A673 (cell line): ENCODE measurements around the gene CARM1. TPM values are rescaled to one million over a fixed set of nuclear protein-coding genes. Genes with fewer than 3 reads are reported as not detected.

ENCODE experiments used
- BruUV-seq: library from RNA; stranded (reverse); fragments of 400-500 nt; replicated peaks from 2 replicates; lab custom pipeline; 2021; lab: Mats Ljungman, UMichigan
- CTCF ChIA-PET: fragments of 300-600 bp; sonication (Branson Sonifier 250); formaldehyde crosslinking; loops from one replicate; lab custom pipeline; 2022; ENCODE audit warnings: antibody characterized with exemption; lab: Charles Lee
- POLR2A ChIA-PET: fragments of 300-600 bp; sonication (Branson Sonifier 250); formaldehyde crosslinking; loops from one replicate; lab custom pipeline; 2022; ENCODE audit warnings: antibody characterized with exemption; ENCODE audit not compliant: low non-redundant PET; lab: Charles Lee
- DNase-seq: peaks from one replicate; pipeline ENCODE4 v3.0.0-alpha.2; 2015; ENCODE audit warnings: low spot score
- H3K27ac ChIP-seq: fragments of 200-600 bp; sonication (generic); 2 replicates; pipeline ENCODE4 v1.5.1; 2016; ENCODE audit warnings: mixed run types, low read depth, mild to moderate bottlenecking, mixed read lengths, antibody characterized with exemption, low read length; ENCODE audit not compliant: poor library complexity, severe bottlenecking
- H3K27me3 ChIP-seq: fragments of 200-600 bp; sonication (generic); replicated peaks from 2 replicates; pipeline ENCODE4 v1.6.1; 2017; ENCODE audit warnings: mixed run types, low read depth, mild to moderate bottlenecking, mixed read lengths, antibody characterized with exemption, low read length; ENCODE audit not compliant: insufficient read depth, poor library complexity
- H3K36me3 ChIP-seq: fragments of 200-600 bp; sonication (generic); 2 replicates; pipeline ENCODE4 v1.6.1; 2016; ENCODE audit warnings: mixed run types, mild to moderate bottlenecking, mixed read lengths, antibody characterized with exemption, low read length; ENCODE audit not compliant: insufficient read depth, poor library complexity, severe bottlenecking
- H3K4me1 ChIP-seq: fragments of 200-600 bp; sonication (generic); 2 replicates; pipeline ENCODE4 v1.6.1; 2017; ENCODE audit warnings: mixed run types, mild to moderate bottlenecking, mixed read lengths, antibody characterized with exemption, low read length; ENCODE audit not compliant: insufficient read depth, poor library complexity, severe bottlenecking
- H3K4me3 ChIP-seq: fragments of 200-600 bp; sonication (generic); 2 replicates; pipeline ENCODE4 v1.5.1; 2016; ENCODE audit warnings: low read depth, mixed run types, mild to moderate bottlenecking, mixed read lengths, low read length; ENCODE audit not compliant: poor library complexity, severe bottlenecking
- H3K9me3 ChIP-seq: fragments of 200-600 bp; sonication (generic); 2 replicates; pipeline ENCODE4 v1.6.1; 2016; ENCODE audit warnings: mixed run types, low read depth, mild to moderate bottlenecking, mixed read lengths, antibody characterized with exemption, low read length; ENCODE audit not compliant: poor library complexity, severe bottlenecking
- EZH2 ChIP-seq: fragments of 200-600 bp; sonication (generic); IDR thresholded peaks from 2 replicates; pipeline ENCODE4 v1.6.1; 2017; ENCODE audit warnings: borderline replicate concordance, low read depth, mild to moderate bottlenecking, mixed read lengths, antibody characterized with exemption, low read length; ENCODE audit not compliant: poor library complexity, severe bottlenecking
- intact Hi-C: fragments of 100-400 bp; cut with micrococcal nuclease; formaldehyde crosslinking; loops from one replicate; pipeline ENCODE4 v1.10.0; 2022; ENCODE audit not compliant: unreplicated experiment
- total RNA-seq: library from RNA; stranded (reverse); gene quantifications from 2 replicates; pipeline ENCODE4 v1.2.3, GENCODE V29; 2021
- TF ChIP-seq, protein P1 (sequence below): fragments of 300-800, 200-600 bp; sonication (generic); conservative IDR thresholded peaks from 2 replicates; pipeline ENCODE4 v1.5.1; 2017; ENCODE audit warnings: low read depth, mild to moderate bottlenecking, antibody characterized with exemption, low read length, moderate library complexity, mixed read lengths

The CARM1 gene
- total RNA-seq, 1 experiment from 2014 or later = 78.7 TPM

DNA sequence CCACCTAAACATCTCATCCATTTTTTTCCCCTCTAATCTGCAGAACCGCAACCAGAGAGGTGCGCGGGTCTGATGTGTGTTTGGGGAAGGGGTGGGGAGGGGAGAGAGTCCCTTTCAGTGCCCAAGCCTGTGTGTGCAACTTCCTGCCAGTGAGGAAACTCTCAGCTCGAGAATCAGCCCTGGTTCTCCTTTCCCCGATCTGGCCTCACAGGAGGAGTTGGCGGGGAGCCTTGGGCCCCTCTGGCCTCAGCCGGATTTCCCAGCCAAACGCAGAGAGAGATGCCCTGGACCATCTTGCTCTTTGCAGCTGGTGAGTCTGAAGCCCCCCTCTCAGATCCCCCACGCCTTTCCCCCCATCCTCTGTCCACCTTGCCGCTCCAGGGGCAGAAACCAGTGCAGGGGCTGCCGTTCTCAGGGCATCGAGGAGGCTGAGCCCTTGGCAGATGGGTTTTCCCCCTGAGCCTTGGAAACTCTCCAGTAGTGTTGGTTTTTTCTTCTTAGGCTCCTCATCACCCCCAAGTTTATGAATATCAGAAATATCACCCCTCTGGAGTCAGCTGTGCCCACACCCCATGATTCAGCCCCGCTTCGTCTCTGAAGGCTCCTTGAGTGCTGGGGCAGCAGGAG is 23.0 kb upstream of the CARM1 start, which contains the start of gene C19orf38:
Gene C19orf38 (plus strand): TSS at position 186 of the 627 bp plus-strand sequence. CDS start 94 bp downstream, at position 280.
- ChIA-PET POLR2A (no interaction called here), CTCF (no interaction called here)
- Histone ChIP-seq H3K36me3 (no peaks in the 10 kb centered on the region), H3K27me3 (no peaks in the 10 kb centered on the region), H3K27ac (no peak within 1 kb of the TSS), H3K4me3 (no peak within 1 kb of the TSS), H3K9me3 (peaks cover 10% of the 10 kb centered on the region), H3K4me1 (no peaks in the 10 kb centered on the region)
- no TSS peak for BruUV-seq
- no peak for DNase-seq
- TF ChIP-seq, protein P1, sequence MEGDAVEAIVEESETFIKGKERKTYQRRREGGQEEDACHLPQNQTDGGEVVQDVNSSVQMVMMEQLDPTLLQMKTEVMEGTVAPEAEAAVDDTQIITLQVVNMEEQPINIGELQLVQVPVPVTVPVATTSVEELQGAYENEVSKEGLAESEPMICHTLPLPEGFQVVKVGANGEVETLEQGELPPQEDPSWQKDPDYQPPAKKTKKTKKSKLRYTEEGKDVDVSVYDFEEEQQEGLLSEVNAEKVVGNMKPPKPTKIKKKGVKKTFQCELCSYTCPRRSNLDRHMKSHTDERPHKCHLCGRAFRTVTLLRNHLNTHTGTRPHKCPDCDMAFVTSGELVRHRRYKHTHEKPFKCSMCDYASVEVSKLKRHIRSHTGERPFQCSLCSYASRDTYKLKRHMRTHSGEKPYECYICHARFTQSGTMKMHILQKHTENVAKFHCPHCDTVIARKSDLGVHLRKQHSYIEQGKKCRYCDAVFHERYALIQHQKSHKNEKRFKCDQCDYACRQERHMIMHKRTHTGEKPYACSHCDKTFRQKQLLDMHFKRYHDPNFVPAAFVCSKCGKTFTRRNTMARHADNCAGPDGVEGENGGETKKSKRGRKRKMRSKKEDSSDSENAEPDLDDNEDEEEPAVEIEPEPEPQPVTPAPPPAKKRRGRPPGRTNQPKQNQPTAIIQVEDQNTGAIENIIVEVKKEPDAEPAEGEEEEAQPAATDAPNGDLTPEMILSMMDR = no peak
- intact Hi-C loops = no loop called here

DNA sequence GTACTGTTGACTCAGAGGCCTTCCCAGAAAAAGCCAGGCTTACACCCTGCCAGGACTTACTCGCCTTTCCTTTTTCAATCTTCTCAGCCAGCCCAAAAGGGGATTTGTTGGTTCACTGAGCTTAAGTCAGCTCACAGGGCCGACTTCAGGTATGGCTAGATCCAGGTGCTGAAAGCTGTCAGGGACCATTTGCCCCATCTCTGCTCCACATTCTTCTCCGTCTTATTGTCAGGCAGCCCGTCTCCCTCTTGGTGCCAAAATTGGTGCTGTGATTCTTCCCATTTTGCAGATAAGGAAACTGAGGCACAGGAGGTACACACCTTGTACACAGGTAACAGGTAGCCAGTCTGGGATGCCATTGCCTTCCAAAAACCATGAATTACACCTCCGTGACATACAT is 20.7 kb upstream of the CARM1 start:
- no peak for DNase-seq
- intact Hi-C loops = no loop called here
- Histone ChIP-seq H3K27ac (no peak overlapping the region), H3K36me3 (no peaks in the 10 kb centered on the region), H3K9me3 (peaks cover 10% of the 10 kb centered on the region), H3K27me3 (no peaks in the 10 kb centered on the region), H3K4me1 (no peaks in the 10 kb centered on the region), H3K4me3 (no peak overlapping the region)
- BruUV-seq = no TSS peak
- TF ChIP-seq, protein P1 = no peak
- no peak for TF ChIP-seq EZH2
- ChIA-PET POLR2A (no interaction called here), CTCF (no interaction called here)

DNA sequence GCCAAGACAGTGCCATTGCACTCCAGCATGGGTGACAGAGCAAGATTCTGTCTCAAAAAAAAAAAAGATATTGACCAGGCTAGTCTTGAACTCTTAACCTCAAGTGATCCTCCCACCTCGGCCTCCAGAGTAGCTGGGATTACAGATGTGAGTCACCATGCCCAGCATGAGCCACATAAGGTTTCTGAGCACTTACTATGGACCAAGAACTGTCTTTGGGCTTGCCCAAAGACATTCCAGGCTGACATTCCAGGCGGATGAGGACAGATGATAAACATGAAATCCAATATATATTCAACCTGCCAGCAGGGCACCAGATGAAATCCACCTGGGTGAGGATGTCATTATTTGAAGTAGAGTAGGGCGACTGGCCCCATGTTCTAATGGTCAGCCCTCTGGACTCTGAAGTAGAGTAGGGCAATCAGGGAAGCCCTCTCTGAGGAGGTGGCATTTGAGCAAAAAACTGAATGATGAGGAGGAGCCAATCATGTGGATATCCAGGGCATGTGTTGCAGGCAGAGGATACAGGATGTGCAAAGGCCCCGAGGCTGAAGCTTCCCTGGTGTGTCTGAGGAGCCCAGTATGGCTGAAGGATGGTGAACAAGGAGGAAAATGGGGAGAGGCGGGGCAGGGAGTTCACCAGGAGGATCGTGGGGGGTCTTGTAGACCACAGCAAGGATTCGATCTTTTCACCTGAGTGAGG is 19.1 kb upstream of the CARM1 start:
- CTCF ChIA-PET = no interaction called here
- BruUV-seq = no TSS peak
- intact Hi-C loops = no loop called here
- Histone ChIP-seq H3K27ac (no peak overlapping the region), H3K36me3 (no peaks in the 10 kb centered on the region), H3K4me3 (no peak overlapping the region), H3K4me1 (no peaks in the 10 kb centered on the region), H3K9me3 (no peaks in the 10 kb centered on the region), H3K27me3 (no peaks in the 10 kb centered on the region)
- POLR2A ChIA-PET = no interaction called here
- DNase-seq = no peak
- TF ChIP-seq, protein P1 = no peak
- TF ChIP-seq EZH2 = no peak
